Prostate gland (tissue), 2 donors: ENCODE data around the gene MSANTD1. TPM values are rescaled to one million over a fixed set of nuclear protein-coding genes. Genes with fewer than 3 reads are reported as not detected.

Experiments
- DNase-seq: peaks from one replicate; pipeline ENCODE4 v3.0.0-alpha.2; 2019; ENCODE audit warnings: low spot score
- H3K27ac ChIP-seq, 2 donors: fragments of 200-600 bp; sonication (generic); 2 replicates each; pipeline ENCODE4 v1.5.1; 2017 to 2019
- H3K27me3 ChIP-seq: fragments of 200-600 bp; sonication (generic); replicated peaks from 2 replicates; pipeline ENCODE4 v1.5.1; 2019; ENCODE audit not compliant: insufficient read depth
- H3K36me3 ChIP-seq, 2 donors: fragments of 200-600 bp; sonication (generic); 1 replicate in 1 of 2; 2 replicates in 1 of 2; pipeline versions ENCODE4 v1.5.1 to v1.8.1; 2017 to 2019
- H3K4me1 ChIP-seq: fragments of 200-600 bp; sonication (generic); replicated peaks from 2 replicates; pipeline ENCODE4 v1.5.1; 2019
- H3K4me3 ChIP-seq, 2 donors: fragments of 200-600 bp; sonication (generic); 2 replicates each; pipeline ENCODE4 v1.5.1; 2017 to 2019
- H3K9me3 ChIP-seq: fragments of 200-600 bp; sonication (generic); 2 replicates; pipeline ENCODE4 v1.5.1; 2017
- CTCF ChIP-seq, 4 experiments: fragments of 200-600 bp in 2 of 4; fragments of 450-650 bp in 2 of 4; sonication (generic) in 2 of 4; IDR thresholded peaks; 1 replicate in 3 of 4; 2 replicates in 1 of 4; pipeline ENCODE4 v1.5.1; 2016 to 2019; ENCODE audit warnings: antibody characterized with exemption in 4 of 4, mild to moderate bottlenecking in 2 of 4, moderate library complexity in 2 of 4
- POLR2A ChIP-seq: fragments of 450-650 bp; IDR thresholded peaks from one replicate; pipeline ENCODE4 v1.6.1; 2016; ENCODE audit warnings: antibody characterized with exemption, mild to moderate bottlenecking
- POLR2AphosphoS5 ChIP-seq: sonication (generic); formaldehyde crosslinking; IDR thresholded peaks from one replicate; pipeline ENCODE4 v1.6.1; 2017; ENCODE audit warnings: antibody characterized with exemption
- WGBS: methylation state at CpG from one replicate; pipeline ENCODE4 v1.1.5; 2018; 5-methylcytosine and 5-hydroxymethylcytosine counted together
- intact Hi-C: fragments of 100-400 bp; cut with DNase I; formaldehyde crosslinking; loops from one replicate; pipeline ENCODE4 v1.14.2; 2022
- total RNA-seq, 2 donors: library from RNA; depleted of rRNA; stranded (reverse); fragments of >200 nt; gene quantifications; one replicate each; pipeline ENCODE4 v1.1.0, GENCODE V29; 2016

Gene MSANTD1
- total RNA-seq, 2 donors from 2014 or later, result 1.2 to 4.4 TPM

- H3K9me3 ChIP-seq, result no peaks in the 10 kb centered on the region
- no peak overlapping the region for H3K27ac ChIP-seq
- H3K4me3 ChIP-seq, result no peak overlapping the region
- H3K27me3 ChIP-seq, result no peaks in the 10 kb centered on the region
- H3K36me3 ChIP-seq, result no peaks in the 10 kb centered on the region
- no peaks in the 10 kb centered on the region for H3K4me1 ChIP-seq
- intact Hi-C loops, result no loop called here
- no peak for DNase-seq
- 90% methylated on average over 2 of the region's 2 CpGs for WGBS
- TF ChIP-seq POLR2A, result no peak
Measured at GRCh38 chr4:3303565-3303824, 54.5 kb downstream of the MSANTD1 start.

- 75% methylated on average over 15 of the region's 15 CpGs for WGBS
- Histone ChIP-seq H3K9me3 (no peaks in the 10 kb centered on the region), H3K27me3 (no peaks in the 10 kb centered on the region), H3K4me1 (no peaks in the 10 kb centered on the region), H3K4me3 (no peak overlapping the region), H3K27ac (no peak overlapping the region), H3K36me3 (no peaks in the 10 kb centered on the region)
- TF ChIP-seq POLR2AphosphoS5, result no peak
- no peak for TF ChIP-seq POLR2A
- no peak for TF ChIP-seq CTCF (IDR thresholded peaks at IDR 0.05)
- no peak for DNase-seq
- intact Hi-C loops, result no loop called here
Measured at GRCh38 chr4:3303923-3304710, 55.2 kb downstream of the MSANTD1 start.

- H3K27me3 ChIP-seq, result no peaks in the 10 kb centered on the region
- 51% methylated on average over 25 of the region's 25 CpGs for WGBS
- H3K36me3 ChIP-seq, result no peaks in the 10 kb centered on the region
- TF ChIP-seq CTCF (IDR thresholded peaks at IDR 0.05), result no peak
- TF ChIP-seq POLR2AphosphoS5, result no peak
- TF ChIP-seq POLR2A, result no peak
- H3K27ac ChIP-seq, result no peak overlapping the region
- H3K4me3 ChIP-seq, result no peak overlapping the region
- no peak for DNase-seq
- no peaks in the 10 kb centered on the region for H3K9me3 ChIP-seq
- no peaks in the 10 kb centered on the region for H3K4me1 ChIP-seq
- intact Hi-C loops, result no loop called here
Measured at GRCh38 chr4:3304831-3305609, 56.1 kb downstream of the MSANTD1 start.

- H3K4me1 ChIP-seq, result no peaks in the 10 kb centered on the region
- 74% methylated on average over 8 of the region's 9 CpGs for WGBS
- intact Hi-C loops, result no loop called here
- TF ChIP-seq CTCF (IDR thresholded peaks at IDR 0.05), result no peak
- no peak for TF ChIP-seq POLR2A
- no peak for TF ChIP-seq POLR2AphosphoS5
- no peaks in the 10 kb centered on the region for H3K36me3 ChIP-seq
- DNase-seq, result no peak
- no peak overlapping the region for H3K27ac ChIP-seq
- H3K9me3 ChIP-seq, result no peaks in the 10 kb centered on the region
- H3K4me3 ChIP-seq, result no peak overlapping the region
- no peaks in the 10 kb centered on the region for H3K27me3 ChIP-seq
Measured at GRCh38 chr4:3305610-3306371, 56.8 kb downstream of the MSANTD1 start.

Other genes with a start within 250 kb of the MSANTD1 start
- gene HTT-AS, start 174.6 kb upstream of the MSANTD1 start, total RNA-seq, result not detected
- gene HTT, start 174.5 kb upstream of the MSANTD1 start, total RNA-seq, result 10 to 100 TPM; 37.8 to 97.8 TPM
- gene RGS12, start 43.9 kb downstream of the MSANTD1 start, total RNA-seq, result 10 to 100 TPM; 33.7 to 36.5 TPM
- gene HGFAC, start 192.8 kb downstream of the MSANTD1 start, total RNA-seq, result 1 to 10 TPM in 1 of 2 donors, under 1 TPM in 1; 0.27 to 1.9 TPM
- 10 to 100 TPM in 1 of 2 donors, 1 to 10 TPM in 1; 8.2 to 16.4 TPM for gene DOK7, start 214.1 kb downstream of the MSANTD1 start, total RNA-seq